ENCODE measurements around the gene KCNH1.

The KCNH1 gene

DNA sequence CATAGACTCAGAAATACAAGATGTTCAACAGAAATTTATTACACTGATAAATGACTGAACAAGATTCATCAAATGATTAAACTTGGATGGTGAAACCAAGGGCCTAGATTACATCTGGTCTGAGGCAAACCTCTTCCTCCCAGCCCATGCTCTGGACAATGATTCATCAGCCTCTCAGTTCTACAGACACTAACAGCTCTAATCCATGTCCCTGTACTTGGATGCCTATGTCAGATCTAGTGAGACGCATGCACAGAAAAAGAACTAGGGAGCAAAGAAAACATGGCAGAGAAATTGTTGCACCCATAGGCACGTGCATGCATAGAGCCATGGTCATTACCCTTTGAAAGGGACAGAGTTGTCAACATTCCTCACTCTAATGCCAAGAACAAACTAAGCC, 250.1 kb downstream of the KCNH1 start:
- DNase-seq (ENCODE audit: low read depth): peak; percentile 61
- no peak for TF ChIP-seq CTCF (IDR thresholded peaks at IDR 0.05; ENCODE audit: insufficient read depth, low read depth, low read length, missing control alignments)

DNA sequence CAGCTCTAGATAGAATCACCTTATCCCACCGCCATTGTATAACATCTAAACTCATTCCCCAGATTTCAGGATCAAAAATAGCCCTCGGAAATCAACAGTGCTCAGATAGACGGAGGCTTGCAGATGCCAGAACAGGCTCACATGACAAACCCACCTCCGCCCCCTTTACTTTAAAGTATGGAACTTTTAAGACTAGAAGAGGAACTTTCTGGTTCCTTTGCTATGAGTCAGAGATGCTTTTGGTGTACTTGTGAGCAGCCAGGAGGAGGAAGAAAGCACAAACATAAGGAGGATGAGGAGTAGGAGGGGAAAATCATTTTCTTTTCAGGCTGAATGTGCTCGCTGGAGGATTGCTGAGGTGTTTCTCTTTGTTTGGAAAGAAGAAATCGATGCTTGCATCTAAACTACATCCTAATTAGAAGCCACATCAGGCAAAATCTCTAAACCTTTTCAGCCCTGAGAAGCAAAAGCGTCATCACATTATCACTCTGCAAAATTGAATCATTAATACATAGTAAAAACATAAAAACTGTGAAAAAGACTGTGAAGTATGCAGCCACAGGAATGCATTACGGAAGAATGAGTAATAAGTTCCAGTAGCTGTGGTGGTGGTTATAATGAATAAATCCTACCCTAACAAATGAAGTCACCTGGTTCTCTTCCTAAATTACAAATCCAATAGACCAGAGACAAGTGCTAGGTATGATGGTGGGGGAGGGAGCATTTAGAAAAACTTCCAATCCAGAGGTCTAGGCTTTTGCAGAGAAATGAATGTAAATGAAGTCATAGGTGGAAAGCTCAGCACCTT, 251.3 kb downstream of the KCNH1 start:
- DNase-seq (ENCODE audit: low read depth): peak; percentile 80
- TF ChIP-seq CTCF (IDR thresholded peaks at IDR 0.05; ENCODE audit: insufficient read depth, low read depth, low read length, missing control alignments): no peak
- no peak overlapping the region for H3K4me3 ChIP-seq (ENCODE audit: low read length)

More for the DNA sequence above, 250.1 kb downstream of the KCNH1 start:
- no peak overlapping the region for H3K4me3 ChIP-seq (ENCODE audit: low read length)

- TF ChIP-seq CTCF (IDR thresholded peaks at IDR 0.05; ENCODE audit: insufficient read depth, low read depth, low read length, missing control alignments): no peak
- no peak overlapping the region for H3K4me3 ChIP-seq (ENCODE audit: low read length)
- DNase-seq (ENCODE audit: low read depth): no peak
Observed at GRCh38 chr1:210878564-210878963, 255.4 kb downstream of the KCNH1 start.

DNA sequence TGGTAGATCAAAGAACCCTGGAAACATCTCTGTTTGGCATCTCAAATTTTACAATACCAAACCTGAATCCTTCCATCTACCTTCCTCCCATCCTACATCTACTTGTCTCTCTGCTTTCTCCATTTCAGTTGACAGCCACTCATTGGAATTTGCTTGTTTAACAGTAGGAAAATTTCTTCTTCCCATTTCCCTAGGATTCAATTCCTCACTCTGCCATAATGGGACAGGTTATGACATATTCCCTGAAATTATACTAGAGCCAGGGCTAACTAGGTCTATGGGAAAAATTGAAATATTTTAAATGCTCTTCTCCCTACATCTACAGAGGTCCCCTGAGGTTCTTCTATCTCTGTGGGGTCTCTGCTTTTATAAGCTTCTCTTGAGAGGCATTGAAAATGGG, 257.7 kb downstream of the KCNH1 start:
- H3K4me3 ChIP-seq (ENCODE audit: low read length): no peak overlapping the region
- TF ChIP-seq CTCF (IDR thresholded peaks at IDR 0.05; ENCODE audit: insufficient read depth, low read depth, low read length, missing control alignments): no peak
- no peak for DNase-seq (ENCODE audit: low read depth)

GRCh38 chr1:210866532-210866931, 267.4 kb downstream of the KCNH1 start:
- no peak for TF ChIP-seq CTCF (IDR thresholded peaks at IDR 0.05; ENCODE audit: insufficient read depth, low read depth, low read length, missing control alignments)
- DNase-seq (ENCODE audit: low read depth): no peak
- H3K4me3 ChIP-seq (ENCODE audit: low read length): no peak overlapping the region

GRCh38 chr1:210857705-210858104, 276.2 kb downstream of the KCNH1 start:
- no peak for TF ChIP-seq CTCF (IDR thresholded peaks at IDR 0.05; ENCODE audit: insufficient read depth, low read depth, low read length, missing control alignments)
- no peak for DNase-seq (ENCODE audit: low read depth)
- H3K4me3 ChIP-seq (ENCODE audit: low read length): no peak overlapping the region

GRCh38 chr1:210857146-210857663, 276.7 kb downstream of the KCNH1 start:
- no peak for DNase-seq (ENCODE audit: low read depth)
- H3K4me3 ChIP-seq (ENCODE audit: low read length): no peak overlapping the region
- TF ChIP-seq CTCF (IDR thresholded peaks at IDR 0.05; ENCODE audit: insufficient read depth, low read depth, low read length, missing control alignments): no peak

All from epithelial cell of esophagus (primary cell).